Measurements from ENCODE around the gene TAF11. TPM values are rescaled to one million over a fixed set of nuclear protein-coding genes. Genes with fewer than 3 reads are reported as not detected.
"Not testable (repeated sequence)": the region's sequence is repeated elsewhere in the genome, so short reads cannot be mapped to it uniquely, and the experiment has no call there.

TAF11 gene
- polyA plus RNA-seq, 4 donors, result 31.0 to 45.2 (median 38.9) TPM

GRCh38 chr6:34899748-34900147, 11.9 kb upstream of the TAF11 start:
- FAIRE-seq; H3K4me3 ChIP-seq (ENCODE audit: low read depth in 1 of 3, low read length in 3 of 3); H3K9me3 ChIP-seq (ENCODE audit: control insufficient read depth in 2 of 2, insufficient read depth in 1 of 2, low read depth in 1 of 2, low read length in 1 of 2); H3K27me3 ChIP-seq (ENCODE audit: control insufficient read depth in 3 of 3, insufficient read depth in 3 of 3, low read length in 3 of 3): not testable (repeated sequence)
- DNase-seq, result peak in 1 of 2 donors; percentile 36
- Histone ChIP-seq H3K4me1 (ENCODE audit: control insufficient read depth in 3 of 3, insufficient read depth in 2 of 3, low read depth in 1 of 3, low read length in 2 of 3) (peaks cover 0 to 34% (median 0%) of the 10 kb centered on the region in 3 donors), H3K36me3 (ENCODE audit: control insufficient read depth in 3 of 3, insufficient read depth in 2 of 3, low read depth in 1 of 3, low read length in 3 of 3) (peaks cover 0 to 11% (median 0%) of the 10 kb centered on the region in 3 donors), H3K27ac (ENCODE audit: low read depth in 1 of 3, low read length in 2 of 3) (peak overlapping the region in 1 of 3 donors; percentile 78)
- WGBS, 3 donors, result 80 to 100% (median 100%) methylated on average over 1 of the region's 1 CpG

GRCh38 chr6:34897716-34898115, 9.9 kb upstream of the TAF11 start:
- WGBS, 3 donors, result 92 to 100% (median 96%) methylated on average over 1 of the region's 1 CpG
- Histone ChIP-seq H3K27me3 (ENCODE audit: control insufficient read depth in 3 of 3, insufficient read depth in 3 of 3, low read length in 3 of 3) (no peaks in the 10 kb centered on the region), H3K36me3 (ENCODE audit: control insufficient read depth in 3 of 3, insufficient read depth in 2 of 3, low read depth in 1 of 3, low read length in 3 of 3) (peaks cover 0 to 4% (median 0%) of the 10 kb centered on the region in 3 donors), H3K27ac (ENCODE audit: low read depth in 1 of 3, low read length in 2 of 3) (peak overlapping the region in 1 of 3 donors; percentile 2), H3K4me3 (ENCODE audit: low read depth in 1 of 3, low read length in 3 of 3) (no peak overlapping the region), H3K4me1 (ENCODE audit: control insufficient read depth in 3 of 3, insufficient read depth in 2 of 3, low read depth in 1 of 3, low read length in 2 of 3) (peaks cover 0 to 34% (median 0%) of the 10 kb centered on the region in 3 donors), H3K9me3 (ENCODE audit: control insufficient read depth in 2 of 2, insufficient read depth in 1 of 2, low read depth in 1 of 2, low read length in 1 of 2) (no peaks in the 10 kb centered on the region)
- FAIRE-seq (no peak), DNase-seq (peak in 1 of 2 donors; percentile 16)

GRCh38 chr6:34897130-34897529, 9.3 kb upstream of the TAF11 start:
- no peak overlapping the region for H3K27ac ChIP-seq (ENCODE audit: low read depth in 1 of 3, low read length in 2 of 3)
- no peaks in the 10 kb centered on the region for H3K9me3 ChIP-seq (ENCODE audit: control insufficient read depth in 2 of 2, insufficient read depth in 1 of 2, low read depth in 1 of 2, low read length in 1 of 2)
- H3K27me3 ChIP-seq (ENCODE audit: control insufficient read depth in 3 of 3, insufficient read depth in 3 of 3, low read length in 3 of 3), result no peaks in the 10 kb centered on the region
- FAIRE-seq (no peak), DNase-seq (no peak)
- no peak overlapping the region for H3K4me3 ChIP-seq (ENCODE audit: low read depth in 1 of 3, low read length in 3 of 3)
- 78 to 87% (median 83%) methylated on average over 1 of the region's 1 CpG for WGBS, 3 donors
- H3K4me1 ChIP-seq (ENCODE audit: control insufficient read depth in 3 of 3, insufficient read depth in 2 of 3, low read depth in 1 of 3, low read length in 2 of 3), result peaks cover 0 to 36% (median 0%) of the 10 kb centered on the region in 3 donors
- H3K36me3 ChIP-seq (ENCODE audit: control insufficient read depth in 3 of 3, insufficient read depth in 2 of 3, low read depth in 1 of 3, low read length in 3 of 3), result peaks cover 0 to 4% (median 0%) of the 10 kb centered on the region in 3 donors

- FAIRE-seq (no peak), DNase-seq (no peak)
- Histone ChIP-seq H3K27ac (ENCODE audit: low read depth in 1 of 3, low read length in 2 of 3) (no peak overlapping the region), H3K9me3 (ENCODE audit: control insufficient read depth in 2 of 2, insufficient read depth in 1 of 2, low read depth in 1 of 2, low read length in 1 of 2) (no peaks in the 10 kb centered on the region), H3K27me3 (ENCODE audit: control insufficient read depth in 3 of 3, insufficient read depth in 3 of 3, low read length in 3 of 3) (no peaks in the 10 kb centered on the region), H3K36me3 (ENCODE audit: control insufficient read depth in 3 of 3, insufficient read depth in 2 of 3, low read depth in 1 of 3, low read length in 3 of 3) (peaks cover 0 to 4% (median 0%) of the 10 kb centered on the region in 3 donors), H3K4me3 (ENCODE audit: low read depth in 1 of 3, low read length in 3 of 3) (no peak overlapping the region), H3K4me1 (ENCODE audit: control insufficient read depth in 3 of 3, insufficient read depth in 2 of 3, low read depth in 1 of 3, low read length in 2 of 3) (peaks cover 0 to 34% (median 0%) of the 10 kb centered on the region in 3 donors)
- WGBS, 3 donors, result 77 to 83% (median 79%) methylated on average over 1 of the region's 1 CpG
Measured at GRCh38 chr6:34894693-34895092, 6.9 kb upstream of the TAF11 start.

- H3K4me1 ChIP-seq (ENCODE audit: control insufficient read depth in 3 of 3, insufficient read depth in 2 of 3, low read depth in 1 of 3, low read length in 2 of 3), result peaks cover 0 to 20% (median 0%) of the 10 kb centered on the region in 3 donors
- H3K27me3 ChIP-seq (ENCODE audit: control insufficient read depth in 3 of 3, insufficient read depth in 3 of 3, low read length in 3 of 3), result no peaks in the 10 kb centered on the region
- no peak overlapping the region for H3K4me3 ChIP-seq (ENCODE audit: low read depth in 1 of 3, low read length in 3 of 3)
- FAIRE-seq, result no peak
- H3K36me3 ChIP-seq (ENCODE audit: control insufficient read depth in 3 of 3, insufficient read depth in 2 of 3, low read depth in 1 of 3, low read length in 3 of 3), result peaks cover 0 to 4% (median 0%) of the 10 kb centered on the region in 3 donors
- peak overlapping the region in 1 of 3 donors; percentile 36 for H3K27ac ChIP-seq (ENCODE audit: low read depth in 1 of 3, low read length in 2 of 3)
- WGBS, 3 donors, result 86 to 100% (median 100%) methylated on average over 2 of the region's 2 CpGs
- no peaks in the 10 kb centered on the region for H3K9me3 ChIP-seq (ENCODE audit: control insufficient read depth in 2 of 2, insufficient read depth in 1 of 2, low read depth in 1 of 2, low read length in 1 of 2)
- no peak for DNase-seq
Measured at GRCh38 chr6:34891296-34891695, 3.5 kb upstream of the TAF11 start.

- Histone ChIP-seq H3K27me3 (ENCODE audit: control insufficient read depth in 3 of 3, insufficient read depth in 3 of 3, low read length in 3 of 3) (no peaks in the 10 kb centered on the region), H3K4me3 (ENCODE audit: low read depth in 1 of 3, low read length in 3 of 3) (peak overlapping the region in 2 of 3 donors; percentile 92 to 96), H3K4me1 (ENCODE audit: control insufficient read depth in 3 of 3, insufficient read depth in 2 of 3, low read depth in 1 of 3, low read length in 2 of 3) (peaks cover 0 to 20% (median 0%) of the 10 kb centered on the region in 3 donors), H3K9me3 (ENCODE audit: control insufficient read depth in 2 of 2, insufficient read depth in 1 of 2, low read depth in 1 of 2, low read length in 1 of 2) (no peaks in the 10 kb centered on the region), H3K36me3 (ENCODE audit: control insufficient read depth in 3 of 3, insufficient read depth in 2 of 3, low read depth in 1 of 3, low read length in 3 of 3) (peaks cover 0 to 10% (median 0%) of the 10 kb centered on the region in 3 donors), H3K27ac (ENCODE audit: low read depth in 1 of 3, low read length in 2 of 3) (peak overlapping the region in 2 of 3 donors; percentile 15 to 100)
- 21 to 38% (median 35%) methylated on average over 7 of the region's 7 CpGs for WGBS, 3 donors
- FAIRE-seq, result no peak
- DNase-seq, result peak in 1 of 2 donors; percentile 24
Measured at GRCh38 chr6:34890533-34890925, 2.7 kb upstream of the TAF11 start.

- Histone ChIP-seq H3K36me3 (ENCODE audit: control insufficient read depth in 3 of 3, insufficient read depth in 2 of 3, low read depth in 1 of 3, low read length in 3 of 3) (peaks cover 0 to 10% (median 3%) of the 10 kb centered on the region in 3 donors), H3K9me3 (ENCODE audit: control insufficient read depth in 2 of 2, insufficient read depth in 1 of 2, low read depth in 1 of 2, low read length in 1 of 2) (no peaks in the 10 kb centered on the region), H3K27me3 (ENCODE audit: control insufficient read depth in 3 of 3, insufficient read depth in 3 of 3, low read length in 3 of 3) (no peaks in the 10 kb centered on the region), H3K4me3 (ENCODE audit: low read depth in 1 of 3, low read length in 3 of 3) (peak within 1 kb of the TSS; percentile 92 to 96 (median 96)), H3K27ac (ENCODE audit: low read depth in 1 of 3, low read length in 2 of 3) (peak within 1 kb of the TSS; percentile 79 to 100 (median 95)), H3K4me1 (ENCODE audit: control insufficient read depth in 3 of 3, insufficient read depth in 2 of 3, low read depth in 1 of 3, low read length in 2 of 3) (peaks cover 0 to 20% (median 0%) of the 10 kb centered on the region in 3 donors)
- peak; percentile 91 to 97 for DNase-seq
- WGBS, 3 donors, result 0 to 1% (median 1%) methylated on average over 37 to 60 of the region's 60 CpGs
- no peak for FAIRE-seq
Measured at GRCh38 chr6:34888874-34889555, 1.2 kb upstream of the TAF11 start, which contains the start of gene ANKS1A. Gene ANKS1A, plus strand, starts transcription at chr6:34889255. Its CDS starts 148 bp downstream, at chr6:34889403.

- Histone ChIP-seq H3K9me3 (ENCODE audit: control insufficient read depth in 2 of 2, insufficient read depth in 1 of 2, low read depth in 1 of 2, low read length in 1 of 2) (no peaks in the 10 kb centered on the region), H3K4me3 (ENCODE audit: low read depth in 1 of 3, low read length in 3 of 3) (peak overlapping the region; percentile 92 to 96 (median 92)), H3K27ac (ENCODE audit: low read depth in 1 of 3, low read length in 2 of 3) (peak overlapping the region; percentile 79 to 100 (median 95)), H3K27me3 (ENCODE audit: control insufficient read depth in 3 of 3, insufficient read depth in 3 of 3, low read length in 3 of 3) (no peaks in the 10 kb centered on the region), H3K4me1 (ENCODE audit: control insufficient read depth in 3 of 3, insufficient read depth in 2 of 3, low read depth in 1 of 3, low read length in 2 of 3) (peaks cover 0 to 20% (median 0%) of the 10 kb centered on the region in 3 donors), H3K36me3 (ENCODE audit: control insufficient read depth in 3 of 3, insufficient read depth in 2 of 3, low read depth in 1 of 3, low read length in 3 of 3) (peaks cover 0 to 10% (median 3%) of the 10 kb centered on the region in 3 donors)
- WGBS, 3 donors, result 0 to 1% (median 0%) methylated on average over 5 of the region's 5 CpGs
- FAIRE-seq (no peak), DNase-seq (peak in 1 of 2 donors; percentile 36)
Measured at GRCh38 chr6:34888514-34888856, 643 bp upstream of the TAF11 start.

Data from small intestine (tissue), 7 donors.